Heart right ventricle (tissue), 16 donors: ENCODE data around the gene YWHAB. TPM values are rescaled to one million over a fixed set of nuclear protein-coding genes. Genes with fewer than 3 reads are reported as not detected.
"Not testable (repeated sequence)": the region's sequence is repeated elsewhere in the genome, so short reads cannot be mapped to it uniquely, and the experiment has no call there.

Experiments
- ATAC-seq, 8 donors: fragments of 200-7000 bp; cut with Tn5 transposase; one replicate each; pipeline ENCODE4 v1.9.1; 2020; ENCODE audit warnings: mild to moderate bottlenecking in 8 of 8, moderate library complexity in 8 of 8, moderate number of reproducible peaks in 1 of 8
- DNase-seq, 2 donors: peaks; one replicate each; pipeline ENCODE4 v3.0.0-alpha.2; 2020
- H3K27ac ChIP-seq, 10 donors: fragments of 200-600 bp; sonication (generic) in 2 of 10; one replicate each; pipeline versions ENCODE4 v1.5.0 to v1.8.0; 2020 to 2022; ENCODE audit warnings: mild to moderate bottlenecking in 3 of 10
- H3K27me3 ChIP-seq, 7 donors: fragments of 200-600 bp; one replicate each; pipeline ENCODE4 v1.8.0; 2021 to 2022; ENCODE audit warnings: mild to moderate bottlenecking in 2 of 7
- H3K36me3 ChIP-seq, 9 donors: fragments of 200-600 bp; sonication (generic) in 1 of 9; one replicate each; pipeline versions ENCODE4 v1.5.0 to v1.8.0; 2020 to 2022; ENCODE audit warnings: mild to moderate bottlenecking in 2 of 9
- H3K4me1 ChIP-seq, 9 donors: fragments of 200-600 bp; sonication (generic) in 1 of 9; one replicate each; pipeline versions ENCODE4 v1.5.0 to v1.8.0; 2020 to 2022; ENCODE audit warnings: mild to moderate bottlenecking in 4 of 9
- H3K4me3 ChIP-seq, 10 donors: fragments of 200-600 bp; sonication (generic) in 2 of 10; one replicate each; pipeline versions ENCODE4 v1.5.0 to v1.8.0; 2020 to 2022; ENCODE audit warnings: mild to moderate bottlenecking in 7 of 10, moderate library complexity in 2 of 10
- H3K9me3 ChIP-seq, 11 donors: fragments of 200-600 bp in 10 of 11; sonication (generic) in 2 of 11; one replicate each; pipeline versions ENCODE4 v1.5.0 to v1.8.0; 2013 to 2022; ENCODE audit warnings: mild to moderate bottlenecking in 2 of 11, control low read depth in 1 of 11, moderate library complexity in 1 of 11
- WGBS, 2 donors: extraction: QIAGEN DNeasy Blood & Tissue Kit; methylation state at CpG; one replicate each; pipeline ENCODE4 v1.1.7; 2013; ENCODE audit warnings: inconsistent platforms in 1 of 2; 5-methylcytosine and 5-hydroxymethylcytosine counted together
- intact Hi-C, 10 donors: fragments of 100-400 bp; cut with DNase I; formaldehyde crosslinking; loops; one replicate each; pipeline versions ENCODE4 v1.11.1 to v1.14.2; 2022
- polyA plus RNA-seq, 2 donors: library from polyadenylated mRNA; stranded (reverse); fragments of 200-250 nt; gene quantifications; one replicate each; pipeline ENCODE4 v1.2.3, GENCODE V29; 2013
- total RNA-seq, 10 donors: library from RNA; stranded (reverse); fragmentation: NEBNext Ultra II Directional in 3 of 10; extraction: Animal tissue kit (Norgen Biotek cat#: 25700) in 3 of 10; gene quantifications; one replicate each; pipeline versions ENCODE4 v1.2.1 to v1.2.4, GENCODE V29; 2021 to 2023
- TF ChIP-seq, protein P1 (sequence below), 9 donors: fragments of 200-600 bp; sonication (generic) in 2 of 9; IDR thresholded peaks; one replicate each; pipeline versions ENCODE4 v1.5.0 to v1.8.0; 2021 to 2022; ENCODE audit warnings: antibody characterized with exemption in 9 of 9, mild to moderate bottlenecking in 5 of 9, moderate library complexity in 1 of 9
- donor health status: Arrhythmogenic right ventricular cardiomyopathy.
- donor health status: ischemic (EF 13 %, LVEDD 7.1; RV severe dilation, severe dysfunction).
- donor health status: healthy with polysubstance abuse.
- donor health status: DM: no; HTN: yes; CAD: no.
- donor health status: DM: no; HTN: no; CAD: no.
- donor health status: ischemic (EF 25% LVEDD 6.9; RV normal size, moderate dysfunction).
- donor health status: ischemic (EF 25% LVEDD 5.7; RV mildly dilated, moderate dysfunction).
- donor health status: healthy.
- donor health status: DM: yes; HTN: yes; CAD: no.
- donor health status: Ischemic cardiomyopathy.
- donor health status: ischemic (EF 35%, LVEDD 5.7; RV mildly dilated, moderate dysfunction).
- donor health status: nonischemic (EF 11% LVEDD 7.7; RV severe dilation, severe dysfunction).
- donor health status: DM: yes; HTN: yes; CAD: no.
- donor health status: PGD.
- donor health status: ischemic (EF 29% LVEDD 5.4; RV normal size, mild dysfunction).
- donor health status: nonischemic (EF 23%, LVEDD 6.1; RV moderate dilation, normal function).

Gene YWHAB
- total and polyA plus RNA-seq, 12 donors, result 37.9 to 130 (median 114) TPM

- intact Hi-C loops, result loop anchor here (1.0 to 10.0 kb wide), 9 partner anchors 115 to 185 kb away; partner anchors contain the start of gene KCNK15 (in 1 of the 10)
- H3K4me1 ChIP-seq, result peaks cover 0 to 30% (median 14%) of the 10 kb centered on the region in 9 donors
- no peak overlapping the region for H3K4me3 ChIP-seq
- DNase-seq (no peak), ATAC-seq (no peak)
- H3K27me3 ChIP-seq, result peaks cover 0 to 5% (median 0%) of the 10 kb centered on the region in 7 donors
- no peaks in the 10 kb centered on the region for H3K36me3 ChIP-seq
- H3K27ac ChIP-seq, result no peak overlapping the region
- TF ChIP-seq, protein P1, sequence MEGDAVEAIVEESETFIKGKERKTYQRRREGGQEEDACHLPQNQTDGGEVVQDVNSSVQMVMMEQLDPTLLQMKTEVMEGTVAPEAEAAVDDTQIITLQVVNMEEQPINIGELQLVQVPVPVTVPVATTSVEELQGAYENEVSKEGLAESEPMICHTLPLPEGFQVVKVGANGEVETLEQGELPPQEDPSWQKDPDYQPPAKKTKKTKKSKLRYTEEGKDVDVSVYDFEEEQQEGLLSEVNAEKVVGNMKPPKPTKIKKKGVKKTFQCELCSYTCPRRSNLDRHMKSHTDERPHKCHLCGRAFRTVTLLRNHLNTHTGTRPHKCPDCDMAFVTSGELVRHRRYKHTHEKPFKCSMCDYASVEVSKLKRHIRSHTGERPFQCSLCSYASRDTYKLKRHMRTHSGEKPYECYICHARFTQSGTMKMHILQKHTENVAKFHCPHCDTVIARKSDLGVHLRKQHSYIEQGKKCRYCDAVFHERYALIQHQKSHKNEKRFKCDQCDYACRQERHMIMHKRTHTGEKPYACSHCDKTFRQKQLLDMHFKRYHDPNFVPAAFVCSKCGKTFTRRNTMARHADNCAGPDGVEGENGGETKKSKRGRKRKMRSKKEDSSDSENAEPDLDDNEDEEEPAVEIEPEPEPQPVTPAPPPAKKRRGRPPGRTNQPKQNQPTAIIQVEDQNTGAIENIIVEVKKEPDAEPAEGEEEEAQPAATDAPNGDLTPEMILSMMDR (IDR thresholded peaks at IDR 0.05), result no peak
- H3K9me3 ChIP-seq, result no peaks in the 10 kb centered on the region
- 76 to 83% methylated on average over 8 of the region's 8 CpGs for WGBS, 2 donors
Measured at GRCh38 chr20:44866703-44867335, 18.7 kb upstream of the YWHAB start.

DNA sequence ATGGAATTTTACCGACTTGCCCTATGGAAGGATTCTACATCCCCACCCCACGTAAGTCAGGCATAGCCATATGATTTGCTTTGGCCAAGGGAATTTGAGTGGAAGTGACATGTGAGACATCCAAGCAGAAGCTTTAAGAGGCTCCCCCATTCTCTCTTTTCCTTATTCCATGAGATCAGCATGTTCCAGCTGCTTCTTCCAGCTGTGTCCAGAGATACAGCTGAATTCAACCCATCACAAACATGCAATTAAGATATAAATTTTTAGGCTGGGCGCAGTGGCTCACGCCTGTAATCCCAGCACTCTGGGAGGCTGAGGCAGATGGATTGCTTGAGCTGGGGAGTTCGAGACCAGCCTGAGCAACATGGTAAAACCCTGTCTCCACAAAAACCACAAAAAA, 16.0 kb upstream of the YWHAB start:
- DNase-seq, result no peak
- peaks cover 0 to 14% (median 0%) of the 10 kb centered on the region in 9 donors for H3K4me1 ChIP-seq
- TF ChIP-seq, protein P1 (IDR thresholded peaks at IDR 0.05), result no peak
- no peak for ATAC-seq
- intact Hi-C loops, result loop anchor here in 7 of 10 donors (2.0 to 10.0 kb wide), 6 partner anchors 117 to 187 kb away; partner anchors contain the start of gene KCNK15 (in 1 of the 7)
- no peaks in the 10 kb centered on the region for H3K9me3 ChIP-seq
- H3K36me3 ChIP-seq, result no peaks in the 10 kb centered on the region
- no peak overlapping the region for H3K27ac ChIP-seq
- peaks cover 0 to 5% (median 0%) of the 10 kb centered on the region in 7 donors for H3K27me3 ChIP-seq
- H3K4me3 ChIP-seq, result no peak overlapping the region
- 72 to 75% methylated on average over 5 of the region's 5 CpGs for WGBS, 2 donors

- not testable (repeated sequence) for H3K9me3 ChIP-seq, ATAC-seq, H3K4me3 ChIP-seq, H3K27ac ChIP-seq, H3K27me3 ChIP-seq, H3K36me3 ChIP-seq, DNase-seq
- intact Hi-C loops, result loop anchor here in 1 of 10 donors (10.0 kb wide), 1 partner anchor 82 kb away; the partner anchor contains the start of genes STK4 and TOMM34
- H3K4me1 ChIP-seq, result peaks cover 1 to 22% (median 18%) of the 10 kb centered on the region in 9 donors
- 87 to 91% methylated on average over 4 of the region's 4 CpGs for WGBS, 2 donors
Measured at GRCh38 chr20:44882360-44882759, 3.1 kb upstream of the YWHAB start.

GRCh38 chr20:44883214-44883902, 2.1 kb upstream of the YWHAB start:
- H3K27ac ChIP-seq, result no peak overlapping the region
- no peak for DNase-seq
- no peak overlapping the region for H3K4me3 ChIP-seq
- no peaks in the 10 kb centered on the region for H3K9me3 ChIP-seq
- TF ChIP-seq, protein P1 (IDR thresholded peaks at IDR 0.05), result no peak
- WGBS, 2 donors, result 91 to 92% methylated on average over 7 of the region's 7 CpGs
- no peaks in the 10 kb centered on the region for H3K27me3 ChIP-seq
- peaks cover 0 to 6% (median 0%) of the 10 kb centered on the region in 9 donors for H3K36me3 ChIP-seq
- H3K4me1 ChIP-seq, result peaks cover 4 to 32% (median 28%) of the 10 kb centered on the region in 9 donors
- intact Hi-C loops, result loop anchor here in 1 of 10 donors (10.0 kb wide), 1 partner anchor 81 kb away; the partner anchor contains the start of genes STK4 and TOMM34
- ATAC-seq, result no peak
